Ovary (tissue), 10 donors: ENCODE data around the gene AMELX. TPM values are rescaled to one million over a fixed set of nuclear protein-coding genes. Genes with fewer than 3 reads are reported as not detected.
A peak's percentile ranks its signal among the peaks of the same experiment; 100 is the strongest.

Experiments
- DNase-seq, 5 donors: peaks; one replicate each; pipeline ENCODE4 v3.0.0-alpha.2; 2019 to 2020
- H3K27ac ChIP-seq, 2 donors: fragments of 200-600 bp; one replicate each; pipeline versions ENCODE4 v1.5.1 to v1.8.0; 2019 to 2022
- H3K27me3 ChIP-seq: fragments of 200-600 bp; one replicate; pipeline ENCODE4 v1.8.0; 2022
- H3K36me3 ChIP-seq: fragments of 200-600 bp; sonication (generic); one replicate; pipeline ENCODE4 v1.5.1; 2019
- H3K4me1 ChIP-seq: one replicate; pipeline ENCODE4 v1.8.1; 2013; ENCODE audit warnings: mild to moderate bottlenecking, moderate library complexity; ENCODE audit not compliant: insufficient read depth
- H3K4me3 ChIP-seq: fragments of 200-600 bp; sonication (generic); one replicate; pipeline ENCODE4 v1.5.1; 2017
- H3K9me3 ChIP-seq, 2 donors: fragments of 200-600 bp in 1 of 2; sonication (generic) in 1 of 2; one replicate each; pipeline versions ENCODE4 v1.5.1 to v1.8.1; 2013 to 2019; ENCODE audit warnings: mild to moderate bottlenecking in 1 of 2, moderate library complexity in 1 of 2
- EP300 ChIP-seq: sonication (generic); formaldehyde crosslinking; IDR thresholded peaks from one replicate; pipeline ENCODE4 v1.6.1; 2017; ENCODE audit warnings: antibody characterized with exemption
- POLR2A ChIP-seq: fragments of 450-650 bp; IDR thresholded peaks from one replicate; pipeline ENCODE4 v1.6.1; 2017; ENCODE audit warnings: antibody characterized with exemption, mild to moderate bottlenecking, moderate library complexity
- WGBS, 3 donors: extraction: QIAGEN DNeasy Blood & Tissue Kit in 1 of 3; methylation state at CpG; one replicate each; pipeline versions ENCODE4 v1.1.5 to v1.1.7; 2013 to 2017; 5-methylcytosine and 5-hydroxymethylcytosine counted together
- intact Hi-C, 4 donors: fragments of 100-400 bp; cut with DNase I; formaldehyde crosslinking; loops; one replicate each; pipeline versions ENCODE4 v1.11.0 to v1.15.1; 2022 to 2023
- long read RNA-seq, 3 donors: library from polyadenylated mRNA in 2 of 3; unstranded in 2 of 3; transcript quantifications; one replicate each; pipeline ENCODE4 v2.0.0 and lab custom pipeline, GENCODE V29; 2021 to 2026
- polyA plus RNA-seq, 2 donors: library from polyadenylated mRNA; stranded (reverse); fragments of 200-250 nt in 1 of 2; fragments of 350-450 nt in 1 of 2; fragmentation: Illumina TruSeq in 1 of 2; extraction: RNeasy Lipid Tissue Mini Kit (QIAGEN cat#74804) in 1 of 2; gene quantifications; one replicate each; pipeline ENCODE4 v1.2.3, GENCODE V29; 2013 to 2014
- total RNA-seq, 7 donors: library from RNA; depleted of rRNA in 2 of 7; stranded (reverse); fragments of >200 nt in 2 of 7; fragmentation: NEBNext Ultra II Directional in 3 of 7; extraction: Animal tissue kit (Norgen Biotek cat#: 25700) in 3 of 7; gene quantifications; one replicate each; pipeline versions ENCODE4 v1.1.0 to v1.2.4, GENCODE V29; 2016 to 2023
- TF ChIP-seq, protein P1 (sequence below), 3 donors: fragments of 450-650 bp in 2 of 3; fragments of 200-600 bp in 1 of 3; IDR thresholded peaks; one replicate each; pipeline versions ENCODE4 v1.5.1 to v1.8.0; 2016 to 2022; ENCODE audit warnings: antibody characterized with exemption in 3 of 3, mild to moderate bottlenecking in 1 of 3
- donor health status: DM: no; HTN: no; CAD: no; lungs with moderate emphysema.
- donor health status: DM: no; HTN: no; CAD: no.
- donor health status: Bipolar disorder and iron deficiency.
- donor health status: DM: yes; HTN: yes; CAD: no.
- donor health status: DM: no; HTN: no; CAD: no.
- donor health status: DM: yes; HTN: yes; CAD: no.

AMELX gene
- total RNA-seq, result not detected
- polyA plus RNA-seq, result not detected
- long read RNA-seq, donor 1, result 0 reads
- long read RNA-seq, donor 2, result 0 reads
- long read RNA-seq, donor 3, result 0 reads

DNA sequence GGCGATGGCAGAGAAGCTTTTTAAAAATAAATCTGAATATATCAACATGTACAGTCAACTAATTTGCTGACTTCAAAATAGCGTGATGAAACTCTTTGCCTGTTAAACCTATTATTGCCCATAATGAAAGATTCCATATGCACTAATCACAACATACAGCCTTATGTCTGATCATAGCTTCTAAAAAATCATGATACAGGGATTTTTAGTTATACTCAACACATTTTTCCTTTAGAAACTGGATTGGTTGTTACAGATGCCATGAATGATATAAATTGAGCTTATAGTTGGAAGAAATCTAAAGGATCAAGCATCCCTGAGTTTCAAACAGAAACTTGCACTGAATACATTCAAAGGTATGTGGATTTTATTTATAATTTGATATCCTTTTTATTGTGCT, at the start of gene AMELX:
Gene AMELX (plus strand): TSS at position 301 of the 400 bp plus-strand sequence. CDS start 1,376 bp downstream, outside the sequence.
- Histone ChIP-seq H3K27me3 (no peaks in the 10 kb centered on the region), H3K36me3 (no peaks in the 10 kb centered on the region), H3K9me3 (no peaks in the 10 kb centered on the region), H3K4me1 (no peaks in the 10 kb centered on the region), H3K27ac (no peak within 1 kb of the TSS), H3K4me3 (no peak within 1 kb of the TSS)
- 65 to 72% (median 72%) methylated on average over 2 of the region's 2 CpGs for WGBS, 3 donors
- no peak for DNase-seq
- intact Hi-C loops, result no loop called here
- TF ChIP-seq, protein P1, sequence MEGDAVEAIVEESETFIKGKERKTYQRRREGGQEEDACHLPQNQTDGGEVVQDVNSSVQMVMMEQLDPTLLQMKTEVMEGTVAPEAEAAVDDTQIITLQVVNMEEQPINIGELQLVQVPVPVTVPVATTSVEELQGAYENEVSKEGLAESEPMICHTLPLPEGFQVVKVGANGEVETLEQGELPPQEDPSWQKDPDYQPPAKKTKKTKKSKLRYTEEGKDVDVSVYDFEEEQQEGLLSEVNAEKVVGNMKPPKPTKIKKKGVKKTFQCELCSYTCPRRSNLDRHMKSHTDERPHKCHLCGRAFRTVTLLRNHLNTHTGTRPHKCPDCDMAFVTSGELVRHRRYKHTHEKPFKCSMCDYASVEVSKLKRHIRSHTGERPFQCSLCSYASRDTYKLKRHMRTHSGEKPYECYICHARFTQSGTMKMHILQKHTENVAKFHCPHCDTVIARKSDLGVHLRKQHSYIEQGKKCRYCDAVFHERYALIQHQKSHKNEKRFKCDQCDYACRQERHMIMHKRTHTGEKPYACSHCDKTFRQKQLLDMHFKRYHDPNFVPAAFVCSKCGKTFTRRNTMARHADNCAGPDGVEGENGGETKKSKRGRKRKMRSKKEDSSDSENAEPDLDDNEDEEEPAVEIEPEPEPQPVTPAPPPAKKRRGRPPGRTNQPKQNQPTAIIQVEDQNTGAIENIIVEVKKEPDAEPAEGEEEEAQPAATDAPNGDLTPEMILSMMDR (IDR thresholded peaks at IDR 0.05), result no peak
- TF ChIP-seq EP300, result no peak
- TF ChIP-seq POLR2A, result no peak

DNA sequence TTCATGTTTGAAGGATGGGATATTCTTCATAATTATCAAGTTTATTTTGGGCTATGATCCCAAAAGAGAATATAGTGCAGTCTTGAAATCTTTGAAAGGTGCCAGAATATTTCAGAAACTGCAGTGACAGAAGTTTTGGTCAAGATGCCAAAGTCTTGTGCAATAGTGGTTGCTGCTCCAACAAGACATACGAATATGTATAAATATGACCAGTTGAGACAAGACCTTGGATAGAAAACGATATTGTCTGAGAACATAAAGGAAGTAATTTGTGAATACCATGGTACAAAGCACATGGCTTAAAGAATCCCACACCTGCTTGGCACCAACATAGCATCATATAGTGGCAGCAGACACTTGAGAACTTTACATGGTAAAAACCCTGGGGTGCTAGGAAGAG, 48.6 kb upstream of the AMELX start:
- H3K27me3 ChIP-seq, result no peaks in the 10 kb centered on the region
- no peak overlapping the region for H3K27ac ChIP-seq
- WGBS, 3 donors, result 29 to 43% (median 39%) methylated on average over 2 of the region's 2 CpGs
- H3K4me1 ChIP-seq, result no peaks in the 10 kb centered on the region
- no peaks in the 10 kb centered on the region for H3K36me3 ChIP-seq
- TF ChIP-seq EP300, result no peak
- TF ChIP-seq, protein P1 (IDR thresholded peaks at IDR 0.05), result no peak
- TF ChIP-seq POLR2A, result no peak
- intact Hi-C loops, result no loop called here
- no peaks in the 10 kb centered on the region for H3K9me3 ChIP-seq
- no peak overlapping the region for H3K4me3 ChIP-seq
- DNase-seq, result peak in 1 of 5 donors; percentile 37

DNA sequence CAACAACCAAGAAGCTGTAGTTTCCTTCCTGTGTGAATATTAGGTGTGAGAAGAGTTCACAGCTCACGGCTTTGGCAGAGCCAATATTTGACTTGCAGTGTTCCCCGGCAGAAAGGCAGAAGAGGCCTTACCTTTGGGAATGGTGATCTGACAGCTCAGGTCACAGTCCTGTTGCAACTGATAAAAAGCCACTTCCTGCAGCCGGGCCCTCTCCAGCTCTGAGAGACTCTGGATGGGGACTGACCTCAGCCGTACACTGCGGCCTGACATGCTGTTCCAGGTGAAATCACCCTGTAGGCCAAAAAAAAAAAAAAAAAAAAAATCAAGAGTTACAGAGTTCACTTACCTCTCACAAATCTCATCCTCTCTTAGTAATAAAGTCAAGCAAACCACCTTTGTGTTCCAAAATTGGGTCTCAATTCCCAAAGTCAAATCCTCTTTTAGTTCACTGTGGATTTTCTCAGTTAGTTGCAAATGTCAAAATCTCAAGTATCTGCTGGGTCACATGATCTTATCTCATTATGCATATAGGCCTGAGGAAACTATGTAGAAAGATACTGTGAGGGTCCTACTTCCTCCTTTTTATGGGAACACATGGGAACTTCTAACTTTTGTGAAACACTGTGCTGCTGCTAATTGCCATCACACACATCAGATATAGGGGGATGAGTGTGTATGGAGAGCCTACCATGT, 38.6 kb upstream of the AMELX start:
- Histone ChIP-seq H3K4me3 (no peak overlapping the region), H3K27ac (no peak overlapping the region), H3K36me3 (no peaks in the 10 kb centered on the region), H3K4me1 (no peaks in the 10 kb centered on the region), H3K27me3 (no peaks in the 10 kb centered on the region), H3K9me3 (no peaks in the 10 kb centered on the region)
- intact Hi-C loops, result no loop called here
- TF ChIP-seq, protein P1 (IDR thresholded peaks at IDR 0.05), result no peak
- TF ChIP-seq POLR2A (no peak), EP300 (no peak)
- DNase-seq, result no peak
- 86 to 95% (median 89%) methylated on average over 5 of the region's 5 CpGs for WGBS, 3 donors

DNA sequence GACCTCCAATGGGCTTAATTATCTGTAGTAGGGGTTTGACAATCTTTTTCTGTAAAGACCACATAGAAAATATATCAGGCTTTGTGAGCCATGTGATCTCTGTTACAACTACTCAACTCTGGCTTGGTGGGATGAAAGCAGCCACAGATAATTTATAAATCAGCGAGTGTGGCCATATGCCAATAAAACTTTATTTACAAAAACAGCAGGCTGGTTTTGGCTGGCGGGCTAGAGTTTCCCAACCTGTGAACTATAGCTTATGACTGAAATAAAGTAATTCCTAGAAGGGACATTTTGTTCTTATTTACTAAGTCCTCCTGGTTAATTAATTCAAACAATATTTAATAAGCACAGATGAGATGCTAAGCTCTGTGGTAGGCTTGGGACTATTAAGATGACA, 35.9 kb upstream of the AMELX start:
- no peak overlapping the region for H3K4me3 ChIP-seq
- H3K27ac ChIP-seq, result no peak overlapping the region
- intact Hi-C loops, result no loop called here
- no peaks in the 10 kb centered on the region for H3K27me3 ChIP-seq
- 40 to 56% (median 54%) methylated on average over 2 of the region's 2 CpGs for WGBS, 3 donors
- no peak for TF ChIP-seq EP300
- no peak for TF ChIP-seq POLR2A
- TF ChIP-seq, protein P1 (IDR thresholded peaks at IDR 0.05), result no peak
- H3K4me1 ChIP-seq, result peaks cover 1% of the 10 kb centered on the region
- H3K36me3 ChIP-seq, result no peaks in the 10 kb centered on the region
- no peak for DNase-seq
- H3K9me3 ChIP-seq, result no peaks in the 10 kb centered on the region
